Measurements from ENCODE around the gene TCOF1. TPM values are rescaled to one million over a fixed set of nuclear protein-coding genes. Genes with fewer than 3 reads are reported as not detected.

TCOF1 gene
- total and polyA plus RNA-seq, 2 of the 8 experiments (the other 6 are each of a cell fraction or from before 2014, with no cell fraction given) = 35.9 to 170 TPM

DNA sequence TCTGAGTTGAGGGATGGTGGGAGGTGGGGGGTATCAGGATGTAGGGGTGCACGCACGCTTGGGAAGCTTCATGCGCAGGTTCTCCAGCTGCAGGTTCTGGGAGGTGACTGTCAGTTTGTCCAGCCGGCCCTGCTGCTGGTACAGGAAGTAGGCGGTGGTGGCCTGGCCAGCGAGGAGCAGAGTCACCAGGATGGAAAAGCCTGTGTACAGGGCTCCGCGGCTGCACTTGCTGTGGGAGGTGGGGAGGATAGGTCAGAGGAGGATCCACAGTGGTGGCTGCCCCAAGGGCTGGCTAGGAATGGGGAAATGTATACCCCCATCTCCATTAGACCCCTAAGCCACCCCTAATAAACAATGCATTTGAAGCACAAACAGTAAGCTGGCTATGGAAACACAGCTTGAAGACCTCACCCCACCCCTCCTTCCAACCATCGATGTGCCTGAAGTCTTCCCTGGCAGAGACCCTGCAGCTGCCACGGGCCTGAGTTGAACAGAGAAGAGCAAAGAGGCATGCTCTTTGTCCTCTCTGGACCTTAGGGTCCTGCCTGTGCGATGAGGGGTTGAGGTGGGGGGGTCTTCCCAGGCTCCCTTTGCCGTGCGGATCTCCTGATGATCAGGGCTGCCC is 49.7 kb downstream of the TCOF1 start:
- Histone ChIP-seq H3K79me1 (ENCODE audit: low read depth, low read length) (no peaks in the 10 kb centered on the region), H2BK120ac (replicated peaks; ENCODE audit: low read depth, low read length) (no peak overlapping the region), H3K23ac (ENCODE audit: insufficient read length) (no peak overlapping the region), H3K9ac (replicated peaks in 1 of 4; ENCODE audit: extremely low read depth in 1 of 4, low read depth in 3 of 4, low read length in 3 of 4) (no peak overlapping the region), H3K27ac (ENCODE audit: low read depth, low read length) (no peak overlapping the region), H3K18ac (ENCODE audit: extremely low read depth, low read length) (no peak overlapping the region), H3K9me3 (ENCODE audit: insufficient read depth in 2 of 2, low read depth in 1 of 2, low read length in 1 of 2) (no peaks in the 10 kb centered on the region), H2AFZ (ENCODE audit: low read length) (no peak overlapping the region), H3K4me3 (ENCODE audit: extremely low read depth in 1 of 4, insufficient read depth in 2 of 4, low read depth in 3 of 4, low read length in 4 of 4) (no peak overlapping the region), H2AK5ac (ENCODE audit: low read depth, low read length) (no peak overlapping the region), H3K36me3 (ENCODE audit: control insufficient read depth in 2 of 4, insufficient read depth in 4 of 4, low read length in 3 of 4) (peaks cover 0 to 10% (median 7%) of the 10 kb centered on the region in 4 experiments; a peak in 5 of 8 replicates), H3K4me2 (ENCODE audit: insufficient read depth in 1 of 2, low read depth in 2 of 2, low read length in 2 of 2) (no peak overlapping the region), H3K79me2 (ENCODE audit: control insufficient read depth in 1 of 2, insufficient read depth in 2 of 2, low read length in 2 of 2) (no peaks in the 10 kb centered on the region), H4K5ac (ENCODE audit: insufficient read length, low read depth, low read length) (no peak overlapping the region), H3K4ac (replicated peaks; ENCODE audit: insufficient read length, low read depth, low read length) (no peak overlapping the region), H4K20me1 (replicated peaks in 1 of 2; ENCODE audit: control insufficient read depth in 1 of 2, insufficient read depth in 2 of 2, low read length in 2 of 2) (peaks cover 0 to 4% of the 10 kb centered on the region in 2 experiments), H2BK5ac (ENCODE audit: low read depth, low read length) (no peak overlapping the region), H3K4me1 (replicated peaks in 1 of 4; ENCODE audit: control insufficient read depth in 3 of 4, insufficient read depth in 4 of 4, low read length in 3 of 4) (peaks cover 6 to 15% (median 10%) of the 10 kb centered on the region in 4 experiments), H4K91ac (replicated peaks; ENCODE audit: insufficient read length, low read length) (no peak overlapping the region), H2BK20ac (ENCODE audit: low read length) (no peak overlapping the region), H2BK12ac (ENCODE audit: low read depth, low read length) (no peak overlapping the region), H3K56ac (replicated peaks; ENCODE audit: insufficient read length, low read depth, low read length) (no peak overlapping the region), H3K23me2 (ENCODE audit: low read depth, low read length) (peaks cover 3% of the 10 kb centered on the region), H3K14ac (ENCODE audit: insufficient read length) (no peak overlapping the region), H4K8ac (ENCODE audit: extremely low read depth, insufficient read depth, low read length) (no peak overlapping the region), H2BK15ac (ENCODE audit: low read length) (no peak overlapping the region), H3K27me3 (replicated peaks in 1 of 4; ENCODE audit: control insufficient read depth in 3 of 4, extremely low read depth in 1 of 4, insufficient read depth in 3 of 4, low read length in 3 of 4) (no peaks in the 10 kb centered on the region)
- FAIRE-seq (no peak), DNase-seq (ENCODE audit: low read depth in 1 of 2, low spot score in 2 of 2) (no peak)
- POLR2A ChIA-PET (ENCODE audit: partially characterized antibody) = interaction anchor here (1.1 to 19.1 kb wide), 4 partner anchors 9 to 37 kb away, joined by 3 to 455 read pairs (median 18); partner anchors contain the start of gene TCOF1
- CTCF ChIA-PET (ENCODE audit: partially characterized antibody) = interaction anchor here (4.9 to 16.9 kb wide), 3 partner anchors 12 to 29 kb away, joined by 38 to 274 read pairs (median 245); no protein-coding TSS in a partner anchor
- WGBS, 2 experiments (ENCODE audit: extremely low coverage in 1 of 2, insufficient coverage in 1 of 2, insufficient read length in 1 of 2, insufficient replicate concordance in 2 of 2, low coverage in 1 of 2, low lambda C conversion rate in 2 of 2, missing lambda C conversion rate in 1 of 2) = 91% methylated on average over 12 of the region's 13 CpGs; no CpG with 5 or more reads in 1 of the 2 experiments
- TF ChIP-seq PHF8 (conservative IDR thresholded peaks at IDR 0.05; ENCODE audit: low read depth, low read length) (no peak), SIX5 (IDR thresholded peaks at IDR 0.05; ENCODE audit: low read depth, low read length) (no peak), RFX5 (IDR thresholded peaks at IDR 0.05; ENCODE audit: borderline replicate concordance, low read depth, low read length) (no peak), RXRA (IDR thresholded peaks at IDR 0.05; ENCODE audit: insufficient read depth, low read depth, low read length) (no peak), TEAD4 (IDR thresholded peaks at IDR 0.05; ENCODE audit: low read depth, low read length) (no peak), TAF7 (optimal IDR thresholded peaks at IDR 0.05; ENCODE audit: borderline replicate concordance, low read depth, low read length) (no peak)
- TF ChIP-seq, protein P1, sequence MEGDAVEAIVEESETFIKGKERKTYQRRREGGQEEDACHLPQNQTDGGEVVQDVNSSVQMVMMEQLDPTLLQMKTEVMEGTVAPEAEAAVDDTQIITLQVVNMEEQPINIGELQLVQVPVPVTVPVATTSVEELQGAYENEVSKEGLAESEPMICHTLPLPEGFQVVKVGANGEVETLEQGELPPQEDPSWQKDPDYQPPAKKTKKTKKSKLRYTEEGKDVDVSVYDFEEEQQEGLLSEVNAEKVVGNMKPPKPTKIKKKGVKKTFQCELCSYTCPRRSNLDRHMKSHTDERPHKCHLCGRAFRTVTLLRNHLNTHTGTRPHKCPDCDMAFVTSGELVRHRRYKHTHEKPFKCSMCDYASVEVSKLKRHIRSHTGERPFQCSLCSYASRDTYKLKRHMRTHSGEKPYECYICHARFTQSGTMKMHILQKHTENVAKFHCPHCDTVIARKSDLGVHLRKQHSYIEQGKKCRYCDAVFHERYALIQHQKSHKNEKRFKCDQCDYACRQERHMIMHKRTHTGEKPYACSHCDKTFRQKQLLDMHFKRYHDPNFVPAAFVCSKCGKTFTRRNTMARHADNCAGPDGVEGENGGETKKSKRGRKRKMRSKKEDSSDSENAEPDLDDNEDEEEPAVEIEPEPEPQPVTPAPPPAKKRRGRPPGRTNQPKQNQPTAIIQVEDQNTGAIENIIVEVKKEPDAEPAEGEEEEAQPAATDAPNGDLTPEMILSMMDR (IDR thresholded peaks at IDR 0.05; ENCODE audit: control extremely low read depth in 1 of 3, insufficient read depth in 1 of 3, low read depth in 1 of 3, low read length in 3 of 3) = no peak
- TF ChIP-seq, protein P2, sequence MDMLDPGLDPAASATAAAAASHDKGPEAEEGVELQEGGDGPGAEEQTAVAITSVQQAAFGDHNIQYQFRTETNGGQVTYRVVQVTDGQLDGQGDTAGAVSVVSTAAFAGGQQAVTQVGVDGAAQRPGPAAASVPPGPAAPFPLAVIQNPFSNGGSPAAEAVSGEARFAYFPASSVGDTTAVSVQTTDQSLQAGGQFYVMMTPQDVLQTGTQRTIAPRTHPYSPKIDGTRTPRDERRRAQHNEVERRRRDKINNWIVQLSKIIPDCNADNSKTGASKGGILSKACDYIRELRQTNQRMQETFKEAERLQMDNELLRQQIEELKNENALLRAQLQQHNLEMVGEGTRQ (IDR thresholded peaks at IDR 0.05; ENCODE audit: low read length) = no peak
